CD1c-positive myeloid dendritic cell (primary cell): Measurements from ENCODE around the gene ATP1B2.
A peak's percentile ranks its signal among the peaks of the same experiment; 100 is the strongest.

ENCODE experiments used
- DNase-seq: peaks from one replicate; pipeline ENCODE4 v3.0.0-alpha.2; 2016; ENCODE audit errors: extremely low spot score

Gene ATP1B2

GRCh38 chr17:7685533-7686221 lies 35.0 kb downstream of the ATP1B2 start:
- DNase-seq, result peak; percentile 96

GRCh38 chr17:7686222-7687071 lies 35.7 kb downstream of the ATP1B2 start:
- peak; percentile 83 for DNase-seq

- peak; percentile 95 for DNase-seq
Measured at GRCh38 chr17:7687072-7687907, 36.6 kb downstream of the ATP1B2 start, which contains the start of gene TP53. TSS of gene TP53 (minus strand) at chr17:7687490. CDS start at chr17:7676594, 10,896 bp downstream.

- peak; percentile 98 for DNase-seq
Measured at GRCh38 chr17:7687908-7688807, 37.4 kb downstream of the ATP1B2 start, which contains the start of gene WRAP53. TSS of gene WRAP53 (plus strand) at chr17:7688477. CDS start at chr17:7688649, 172 bp downstream.

GRCh38 chr17:7688808-7689316 lies 38.1 kb downstream of the ATP1B2 start:
- no peak for DNase-seq

GRCh38 chr17:7695586-7695985 lies 44.9 kb downstream of the ATP1B2 start:
- no peak for DNase-seq

- no peak for DNase-seq
Measured at GRCh38 chr17:7697828-7698588, 47.3 kb downstream of the ATP1B2 start.

GRCh38 chr17:7700510-7700909 lies 49.8 kb downstream of the ATP1B2 start:
- DNase-seq, result no peak

- DNase-seq, result no peak
Measured at GRCh38 chr17:7701681-7702080, 51.0 kb downstream of the ATP1B2 start.

GRCh38 chr17:7702776-7703175 lies 52.0 kb downstream of the ATP1B2 start:
- DNase-seq, result no peak

- peak; percentile 17 for DNase-seq
Measured at GRCh38 chr17:7703584-7704479, 53.1 kb downstream of the ATP1B2 start.

- DNase-seq, result no peak
Measured at GRCh38 chr17:7704601-7705268, 54.0 kb downstream of the ATP1B2 start, which contains the start of gene EFNB3. TSS of gene EFNB3 (plus strand) at chr17:7705202. CDS start at chr17:7705599, 397 bp downstream.

- DNase-seq, result no peak
Measured at GRCh38 chr17:7705269-7706255, 54.8 kb downstream of the ATP1B2 start.

GRCh38 chr17:7706631-7707354 lies 56.1 kb downstream of the ATP1B2 start:
- no peak for DNase-seq
